GM19025 (cell line): Measurements from ENCODE around the gene PXDN.
"Not testable (repeated sequence)": the region's sequence is repeated elsewhere in the genome, so short reads cannot be mapped to it uniquely, and the experiment has no call there.

Experiments
- ATAC-seq: cut with Tn5 transposase; IDR thresholded peaks from one replicate; pipeline ENCODE4 v1.9.1; 2021; ENCODE audit warnings: mild to moderate bottlenecking, low read depth, moderate library complexity; ENCODE audit not compliant: unreplicated experiment

PXDN gene

GRCh38 chr2:1744446-1745170, at the start of gene PXDN:
Gene PXDN (minus strand): TSS chr2:1744515. CDS start chr2:1744455, 60 bp downstream.
- ATAC-seq = no peak

- no peak for ATAC-seq
Measured at GRCh38 chr2:1793868-1794445, 49.6 kb upstream of the PXDN start.

GRCh38 chr2:1793001-1793867, 48.9 kb upstream of the PXDN start:
- ATAC-seq = no peak

GRCh38 chr2:1791685-1792435, 47.5 kb upstream of the PXDN start:
- no peak for ATAC-seq

- ATAC-seq = no peak
Measured at GRCh38 chr2:1791006-1791605, 46.8 kb upstream of the PXDN start.

- no peak for ATAC-seq
Measured at GRCh38 chr2:1790473-1790872, 46.2 kb upstream of the PXDN start.

GRCh38 chr2:1789610-1790009, 45.3 kb upstream of the PXDN start:
- no peak for ATAC-seq

GRCh38 chr2:1788478-1788959, 44.2 kb upstream of the PXDN start:
- ATAC-seq = no peak

- no peak for ATAC-seq
Measured at GRCh38 chr2:1787755-1788477, 43.6 kb upstream of the PXDN start.

GRCh38 chr2:1784986-1785617, 40.8 kb upstream of the PXDN start:
- ATAC-seq = no peak

GRCh38 chr2:1784087-1784486, 39.8 kb upstream of the PXDN start:
- ATAC-seq = no peak

GRCh38 chr2:1782514-1782913, 38.2 kb upstream of the PXDN start:
- ATAC-seq = no peak

GRCh38 chr2:1781291-1782080, 37.2 kb upstream of the PXDN start:
- ATAC-seq = no peak

GRCh38 chr2:1780693-1781092, 36.4 kb upstream of the PXDN start:
- ATAC-seq = no peak

GRCh38 chr2:1780054-1780453, 35.7 kb upstream of the PXDN start:
- not testable (repeated sequence) for ATAC-seq

GRCh38 chr2:1778566-1778965, 34.3 kb upstream of the PXDN start:
- no peak for ATAC-seq

GRCh38 chr2:1777781-1778180, 33.5 kb upstream of the PXDN start:
- ATAC-seq = no peak

GRCh38 chr2:1777156-1777555, 32.8 kb upstream of the PXDN start:
- ATAC-seq = no peak
